Measurements from ENCODE around the gene ASB2.

ASB2 gene

GRCh38 chr14:93935213-93935612, 41.2 kb downstream of the ASB2 start:
- peaks cover 0 to 17% (median 9%) of the 10 kb centered on the region in 5 experiments for H3K27me3 ChIP-seq (replicated peaks in 2 of 5; ENCODE audit: control insufficient read depth in 4 of 5, insufficient read depth in 5 of 5, low read length in 4 of 5)
- CTCF ChIA-PET: interaction anchor here (1.3 to 22.3 kb wide), 6 partner anchors 15 to 84 kb away, joined by 4 to 632 read pairs (median 42); partner anchors contain the start of genes ASB2 and CCDC197
- WGBS (ENCODE audit: insufficient coverage): 100% methylated on average over 2 of the region's 8 CpGs

GRCh38 chr14:93932642-93933041, 43.7 kb downstream of the ASB2 start:
- peaks cover 0 to 4% (median 2%) of the 10 kb centered on the region in 5 experiments for H3K27me3 ChIP-seq (replicated peaks in 2 of 5; ENCODE audit: control insufficient read depth in 4 of 5, insufficient read depth in 5 of 5, low read length in 4 of 5)
- ChIA-PET CTCF (interaction anchor here (1.3 to 22.3 kb wide), 2 partner anchors 9 to 40 kb away, joined by 4 to 632 read pairs; partner anchors contain the start of gene ASB2), POLR2A (no interaction called here)
- no peaks in the 10 kb centered on the region for H3K9me3 ChIP-seq (ENCODE audit: control extremely low read depth in 1 of 5, control insufficient read depth in 4 of 5, insufficient read depth in 2 of 5, low read depth in 1 of 5, low read length in 4 of 5)
- H3K4me3 ChIP-seq (ENCODE audit: control insufficient read depth in 1 of 7, extremely low read depth in 1 of 7, insufficient read depth in 4 of 7, low read depth in 2 of 7, low read length in 6 of 7): no peak overlapping the region
- no peak overlapping the region for H3K27ac ChIP-seq (ENCODE audit: insufficient read depth in 1 of 2, low read depth in 1 of 2, low read length in 2 of 2, poor library complexity in 1 of 2, severe bottlenecking in 2 of 2)
- WGBS (ENCODE audit: insufficient coverage): 100% methylated on average over 4 of the region's 4 CpGs
- H3K36me3 ChIP-seq (ENCODE audit: control insufficient read depth in 4 of 4, insufficient read depth in 4 of 4, low read length in 3 of 4): no peaks in the 10 kb centered on the region
- DNase-seq: no peak
- no peaks in the 10 kb centered on the region for H3K4me1 ChIP-seq (ENCODE audit: control extremely low read depth in 1 of 4, control insufficient read depth in 4 of 4, insufficient read depth in 4 of 4, low read length in 3 of 4)

More at GRCh38 chr14:93935213-93935612, 41.2 kb downstream of the ASB2 start:
- Histone ChIP-seq H3K27ac (ENCODE audit: insufficient read depth in 1 of 2, low read depth in 1 of 2, low read length in 2 of 2, poor library complexity in 1 of 2, severe bottlenecking in 2 of 2) (no peak overlapping the region), H3K36me3 (ENCODE audit: control insufficient read depth in 4 of 4, insufficient read depth in 4 of 4, low read length in 3 of 4) (no peaks in the 10 kb centered on the region), H3K9me3 (ENCODE audit: control extremely low read depth in 1 of 5, control insufficient read depth in 4 of 5, insufficient read depth in 2 of 5, low read depth in 1 of 5, low read length in 4 of 5) (no peaks in the 10 kb centered on the region), H3K4me1 (ENCODE audit: control extremely low read depth in 1 of 4, control insufficient read depth in 4 of 4, insufficient read depth in 4 of 4, low read length in 3 of 4) (peaks cover 0 to 9% (median 7%) of the 10 kb centered on the region in 4 experiments), H3K4me3 (ENCODE audit: control insufficient read depth in 1 of 7, extremely low read depth in 1 of 7, insufficient read depth in 4 of 7, low read depth in 2 of 7, low read length in 6 of 7) (no peak overlapping the region)
- POLR2A ChIA-PET: no interaction called here
- no peak for DNase-seq

DNA sequence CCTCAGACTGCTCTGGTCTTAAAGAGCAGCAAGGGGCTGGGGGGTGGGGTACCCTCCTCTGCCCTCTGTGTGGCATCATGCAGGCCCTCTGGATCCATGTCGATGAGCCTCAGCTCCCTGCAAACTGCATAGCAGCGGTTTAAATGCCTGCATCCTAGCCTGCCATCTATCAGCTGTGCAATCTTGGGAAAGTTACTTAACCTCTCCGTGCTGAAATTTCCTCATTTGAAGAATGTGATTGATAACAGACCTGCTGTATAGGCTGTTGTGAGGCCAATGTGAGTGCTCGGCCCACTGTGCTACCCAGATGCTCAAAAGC, 45.4 kb downstream of the ASB2 start:
- no peaks in the 10 kb centered on the region for H3K9me3 ChIP-seq (ENCODE audit: control extremely low read depth in 1 of 5, control insufficient read depth in 4 of 5, insufficient read depth in 2 of 5, low read depth in 1 of 5, low read length in 4 of 5)
- no peak overlapping the region for H3K27ac ChIP-seq (ENCODE audit: insufficient read depth in 1 of 2, low read depth in 1 of 2, low read length in 2 of 2, poor library complexity in 1 of 2, severe bottlenecking in 2 of 2)
- H3K36me3 ChIP-seq (ENCODE audit: control insufficient read depth in 4 of 4, insufficient read depth in 4 of 4, low read length in 3 of 4): no peaks in the 10 kb centered on the region
- no peaks in the 10 kb centered on the region for H3K4me1 ChIP-seq (ENCODE audit: control extremely low read depth in 1 of 4, control insufficient read depth in 4 of 4, insufficient read depth in 4 of 4, low read length in 3 of 4)
- 92% methylated on average over 4 of the region's 4 CpGs for WGBS (ENCODE audit: insufficient coverage)
- DNase-seq: no peak
- ChIA-PET CTCF (no interaction called here), POLR2A (no interaction called here)
- H3K27me3 ChIP-seq (replicated peaks in 2 of 5; ENCODE audit: control insufficient read depth in 4 of 5, insufficient read depth in 5 of 5, low read length in 4 of 5): peaks cover 0 to 4% (median 0%) of the 10 kb centered on the region in 5 experiments
- no peak overlapping the region for H3K4me3 ChIP-seq (ENCODE audit: control insufficient read depth in 1 of 7, extremely low read depth in 1 of 7, insufficient read depth in 4 of 7, low read depth in 2 of 7, low read length in 6 of 7)

- Histone ChIP-seq H3K27me3 (replicated peaks in 2 of 5; ENCODE audit: control insufficient read depth in 4 of 5, insufficient read depth in 5 of 5, low read length in 4 of 5) (peaks cover 0 to 4% (median 0%) of the 10 kb centered on the region in 5 experiments), H3K4me3 (ENCODE audit: control insufficient read depth in 1 of 7, extremely low read depth in 1 of 7, insufficient read depth in 4 of 7, low read depth in 2 of 7, low read length in 6 of 7) (no peak overlapping the region), H3K9me3 (ENCODE audit: control extremely low read depth in 1 of 5, control insufficient read depth in 4 of 5, insufficient read depth in 2 of 5, low read depth in 1 of 5, low read length in 4 of 5) (no peaks in the 10 kb centered on the region), H3K36me3 (ENCODE audit: control insufficient read depth in 4 of 4, insufficient read depth in 4 of 4, low read length in 3 of 4) (no peaks in the 10 kb centered on the region), H3K4me1 (ENCODE audit: control extremely low read depth in 1 of 4, control insufficient read depth in 4 of 4, insufficient read depth in 4 of 4, low read length in 3 of 4) (no peaks in the 10 kb centered on the region), H3K27ac (ENCODE audit: insufficient read depth in 1 of 2, low read depth in 1 of 2, low read length in 2 of 2, poor library complexity in 1 of 2, severe bottlenecking in 2 of 2) (no peak overlapping the region)
- ChIA-PET CTCF (no interaction called here), POLR2A (no interaction called here)
- WGBS (ENCODE audit: insufficient coverage): 98% methylated on average over 8 of the region's 8 CpGs
- no peak for DNase-seq
Measured at GRCh38 chr14:93930296-93930988, 45.9 kb downstream of the ASB2 start.

DNA sequence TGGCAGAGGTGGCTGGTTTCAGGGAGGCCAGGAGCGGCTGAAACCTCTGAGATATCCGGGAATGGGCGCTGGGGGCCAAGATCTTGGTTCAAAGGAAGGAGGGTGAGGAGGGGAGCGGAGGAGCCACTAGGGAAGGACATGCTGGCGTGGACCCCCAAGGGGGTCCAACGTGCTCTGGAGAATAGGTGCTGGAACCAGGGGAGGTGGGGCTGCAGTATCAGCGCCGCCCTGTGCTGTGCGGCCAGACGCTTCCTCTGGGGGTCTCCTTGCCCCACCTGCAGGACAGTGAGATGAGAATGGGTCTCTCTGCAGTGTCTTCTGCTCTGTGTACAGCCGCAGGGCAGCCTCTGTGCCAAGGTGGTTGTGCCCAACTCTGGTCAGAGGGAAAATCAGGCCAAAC, 46.7 kb downstream of the ASB2 start:
- Histone ChIP-seq H3K9me3 (ENCODE audit: control extremely low read depth in 1 of 5, control insufficient read depth in 4 of 5, insufficient read depth in 2 of 5, low read depth in 1 of 5, low read length in 4 of 5) (no peaks in the 10 kb centered on the region), H3K4me3 (ENCODE audit: control insufficient read depth in 1 of 7, extremely low read depth in 1 of 7, insufficient read depth in 4 of 7, low read depth in 2 of 7, low read length in 6 of 7) (no peak overlapping the region), H3K4me1 (ENCODE audit: control extremely low read depth in 1 of 4, control insufficient read depth in 4 of 4, insufficient read depth in 4 of 4, low read length in 3 of 4) (no peaks in the 10 kb centered on the region), H3K27me3 (replicated peaks in 2 of 5; ENCODE audit: control insufficient read depth in 4 of 5, insufficient read depth in 5 of 5, low read length in 4 of 5) (peaks cover 0 to 4% (median 0%) of the 10 kb centered on the region in 5 experiments), H3K27ac (ENCODE audit: insufficient read depth in 1 of 2, low read depth in 1 of 2, low read length in 2 of 2, poor library complexity in 1 of 2, severe bottlenecking in 2 of 2) (no peak overlapping the region), H3K36me3 (ENCODE audit: control insufficient read depth in 4 of 4, insufficient read depth in 4 of 4, low read length in 3 of 4) (no peaks in the 10 kb centered on the region)
- WGBS (ENCODE audit: insufficient coverage): 96% methylated on average over 8 of the region's 11 CpGs
- no peak for DNase-seq
- POLR2A ChIA-PET: no interaction called here
- CTCF ChIA-PET: no interaction called here

- no peaks in the 10 kb centered on the region for H3K36me3 ChIP-seq (ENCODE audit: control insufficient read depth in 4 of 4, insufficient read depth in 4 of 4, low read length in 3 of 4)
- WGBS (ENCODE audit: insufficient coverage): 93% methylated on average over 11 of the region's 13 CpGs
Measured at GRCh38 chr14:93929048-93929535, 47.3 kb downstream of the ASB2 start.

DNA sequence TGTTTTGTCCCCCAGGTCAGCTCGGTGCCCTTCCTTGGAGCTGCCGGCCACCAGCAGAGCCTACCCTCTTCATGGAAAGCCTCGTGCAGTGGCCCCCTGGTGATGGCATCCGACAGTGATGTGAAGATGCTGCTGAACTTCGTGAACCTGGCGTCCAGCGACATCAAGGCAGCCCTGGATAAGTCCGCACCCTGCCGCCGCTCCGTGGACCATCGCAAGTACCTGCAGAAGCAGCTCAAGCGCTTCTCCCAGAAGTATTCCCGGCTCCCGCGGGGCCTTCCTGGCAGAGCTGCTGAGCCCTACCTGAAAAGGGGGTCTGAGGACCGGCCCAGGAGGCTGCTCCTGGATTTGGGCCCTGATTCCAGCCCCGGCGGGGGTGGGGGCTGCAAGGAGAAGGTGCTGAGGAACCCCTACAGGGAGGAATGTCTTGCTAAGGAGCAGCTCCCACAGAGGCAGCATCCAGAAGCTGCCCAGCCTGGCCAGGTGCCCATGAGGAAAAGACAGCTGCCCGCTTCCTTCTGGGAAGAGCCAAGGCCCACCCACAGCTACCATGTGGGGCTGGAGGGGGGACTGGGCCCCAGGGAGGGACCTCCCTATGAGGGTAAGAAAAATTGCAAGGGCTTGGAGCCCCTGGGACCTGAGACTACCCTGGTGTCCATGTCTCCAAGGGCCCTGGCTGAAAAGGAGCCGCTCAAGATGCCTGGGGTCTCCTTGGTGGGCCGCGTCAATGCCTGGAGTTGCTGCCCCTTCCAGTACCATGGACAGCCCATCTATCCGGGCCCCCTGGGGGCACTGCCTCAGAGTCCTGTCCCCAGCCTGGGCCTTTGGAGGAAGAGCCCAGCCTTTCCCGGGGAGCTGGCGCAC, 48.0 kb downstream of the ASB2 start:
- POLR2A ChIA-PET: no interaction called here
- Histone ChIP-seq H3K4me1 (ENCODE audit: control extremely low read depth in 1 of 4, control insufficient read depth in 4 of 4, insufficient read depth in 4 of 4, low read length in 3 of 4) (no peaks in the 10 kb centered on the region), H3K27me3 (replicated peaks in 2 of 5; ENCODE audit: control insufficient read depth in 4 of 5, insufficient read depth in 5 of 5, low read length in 4 of 5) (peaks cover 0 to 2% (median 0%) of the 10 kb centered on the region in 5 experiments), H3K9me3 (ENCODE audit: control extremely low read depth in 1 of 5, control insufficient read depth in 4 of 5, insufficient read depth in 2 of 5, low read depth in 1 of 5, low read length in 4 of 5) (no peaks in the 10 kb centered on the region), H3K27ac (ENCODE audit: insufficient read depth in 1 of 2, low read depth in 1 of 2, low read length in 2 of 2, poor library complexity in 1 of 2, severe bottlenecking in 2 of 2) (no peak overlapping the region), H3K4me3 (ENCODE audit: control insufficient read depth in 1 of 7, extremely low read depth in 1 of 7, insufficient read depth in 4 of 7, low read depth in 2 of 7, low read length in 6 of 7) (no peak overlapping the region), H3K36me3 (ENCODE audit: control insufficient read depth in 4 of 4, insufficient read depth in 4 of 4, low read length in 3 of 4) (no peaks in the 10 kb centered on the region)
- DNase-seq: no peak
- CTCF ChIA-PET: interaction anchor here (1.4 kb wide), 1 partner anchor 11 kb away, joined by 3 read pairs; no protein-coding TSS in a partner anchor
- 94% methylated on average over 24 of the region's 26 CpGs for WGBS (ENCODE audit: insufficient coverage)

More at GRCh38 chr14:93929048-93929535, 47.3 kb downstream of the ASB2 start:
- CTCF ChIA-PET: no interaction called here
- no peak overlapping the region for H3K27ac ChIP-seq (ENCODE audit: insufficient read depth in 1 of 2, low read depth in 1 of 2, low read length in 2 of 2, poor library complexity in 1 of 2, severe bottlenecking in 2 of 2)
- H3K4me3 ChIP-seq (ENCODE audit: control insufficient read depth in 1 of 7, extremely low read depth in 1 of 7, insufficient read depth in 4 of 7, low read depth in 2 of 7, low read length in 6 of 7): no peak overlapping the region
- DNase-seq: no peak
- POLR2A ChIA-PET: no interaction called here
- H3K27me3 ChIP-seq (replicated peaks in 2 of 5; ENCODE audit: control insufficient read depth in 4 of 5, insufficient read depth in 5 of 5, low read length in 4 of 5): peaks cover 0 to 2% (median 0%) of the 10 kb centered on the region in 5 experiments
- no peaks in the 10 kb centered on the region for H3K9me3 ChIP-seq (ENCODE audit: control extremely low read depth in 1 of 5, control insufficient read depth in 4 of 5, insufficient read depth in 2 of 5, low read depth in 1 of 5, low read length in 4 of 5)
- no peaks in the 10 kb centered on the region for H3K4me1 ChIP-seq (ENCODE audit: control extremely low read depth in 1 of 4, control insufficient read depth in 4 of 4, insufficient read depth in 4 of 4, low read length in 3 of 4)
